K562 (cell line): ENCODE measurements around the gene NOCT. TPM values are rescaled to one million over a fixed set of nuclear protein-coding genes. Genes with fewer than 3 reads are reported as not detected.
A peak's percentile ranks its signal among the peaks of the same experiment; 100 is the strongest.

ENCODE experiments used
- BCOR ChIP-seq: fragments of 450-650 bp; IDR thresholded peaks from 2 replicates; pipeline ENCODE4 v1.6.1; 2016
- BRF1 ChIP-seq: IDR thresholded peaks from 3 replicates; pipeline ENCODE4 v1.6.1; 2011; ENCODE audit warnings: borderline replicate concordance, mild to moderate bottlenecking; ENCODE audit not compliant: insufficient read length; ENCODE audit errors: extremely low read depth
- CBX3 ChIP-seq, 2 experiments: IDR thresholded peaks; 1 replicate in 1 of 2; 2 replicates in 1 of 2; pipeline ENCODE4 v1.6.1; 2012; ENCODE audit warnings: inconsistent platforms in 2 of 2, low read length in 2 of 2, borderline replicate concordance in 1 of 2, control low read depth in 1 of 2
- DACH1 ChIP-seq: fragments of 450-650 bp; IDR thresholded peaks from 2 replicates; pipeline ENCODE4 v1.6.1; 2018; ENCODE audit not compliant: partially characterized antibody
- NCOA4 ChIP-seq: fragments of 450-650 bp; IDR thresholded peaks from 2 replicates; pipeline ENCODE4 v1.6.1; 2018; ENCODE audit warnings: mild to moderate bottlenecking; ENCODE audit not compliant: partially characterized antibody
- NFE2 ChIP-seq: IDR thresholded peaks from 2 replicates; pipeline ENCODE4 v1.6.1; 2014; ENCODE audit warnings: antibody characterized with exemption, low read depth
- NR3C1 ChIP-seq: sonication (generic); formaldehyde crosslinking; IDR thresholded peaks from 2 replicates; pipeline ENCODE4 v1.8.1; 2022; ENCODE audit warnings: missing genetic modification reagents
- POLR2AphosphoS5 ChIP-seq: IDR thresholded peaks from 2 replicates; pipeline ENCODE4 v1.6.1; 2011; ENCODE audit warnings: mild to moderate bottlenecking, low read depth, low read length, moderate library complexity; ENCODE audit not compliant: control insufficient read depth, insufficient read depth
- POLR3A ChIP-seq: IDR thresholded peaks from 2 replicates; pipeline ENCODE4 v1.6.1; 2011; ENCODE audit warnings: borderline replicate concordance, mild to moderate bottlenecking, moderate library complexity; ENCODE audit not compliant: insufficient read length, insufficient read depth; ENCODE audit errors: extremely low read depth
- SREBF1 ChIP-seq: fragments of 150-350 bp; IDR thresholded peaks from 2 replicates; pipeline ENCODE4 v1.6.1; 2014; ENCODE audit warnings: antibody characterized with exemption, low read depth, low read length, borderline replicate concordance
- TFE3 ChIP-seq: fragments of 450-650 bp; formaldehyde crosslinking; IDR thresholded peaks from 2 replicates; pipeline ENCODE4 v1.4.0; 2020; ENCODE audit warnings: mild to moderate bottlenecking, mixed read lengths
- TOE1 ChIP-seq, 2 experiments: fragments of 450-650 bp in 1 of 2; sonication (generic) in 1 of 2; formaldehyde crosslinking in 1 of 2; IDR thresholded peaks; 2 replicates each; pipeline versions ENCODE4 v1.7.1 to v1.8.0; 2016 to 2022; ENCODE audit warnings: borderline replicate concordance in 2 of 2, mild to moderate bottlenecking in 2 of 2, antibody characterized with exemption in 1 of 2, inconsistent platforms in 1 of 2, low read depth in 1 of 2, missing genetic modification reagents in 1 of 2, moderate library complexity in 1 of 2
- WHSC1 ChIP-seq: IDR thresholded peaks from one replicate; pipeline ENCODE4 v1.6.1; 2012; ENCODE audit warnings: low read length, control low read depth, inconsistent platforms
- ZC3H4 ChIP-seq: sonication (generic); formaldehyde crosslinking; IDR thresholded peaks from 2 replicates; pipeline ENCODE4 v1.9.0; 2021; ENCODE audit warnings: missing genetic modification reagents, borderline replicate concordance
- ZNF143 ChIP-seq: sonication (generic); formaldehyde crosslinking; IDR thresholded peaks from 2 replicates; pipeline ENCODE4 v1.9.0; 2022; ENCODE audit warnings: mild to moderate bottlenecking, missing genetic modification reagents
- ZNF197 ChIP-seq: fragments of 200-800 bp; sonication (Bioruptor generic); IDR thresholded peaks from 2 replicates; pipeline ENCODE4 v1.6.1; 2016; ENCODE audit warnings: low read depth, missing genetic modification characterization, missing compliant biosample characterization
- ZNF347 ChIP-seq: fragments of 450-650 bp; formaldehyde crosslinking; IDR thresholded peaks from 2 replicates; pipeline ENCODE4 v1.4.0; 2020; ENCODE audit warnings: low read depth, mild to moderate bottlenecking, moderate library complexity
- ZNF431 ChIP-seq: sonication (generic); formaldehyde crosslinking; IDR thresholded peaks from 2 replicates; pipeline ENCODE4 v1.8.0; 2022; ENCODE audit warnings: mild to moderate bottlenecking, missing genetic modification reagents
- polyA plus RNA-seq, 8 experiments: library from polyadenylated mRNA; depleted of rRNA in 4 of 8; stranded (reverse) in 5 of 8; unstranded in 3 of 8; fragments of >200 nt; fragmentation: Nextera tagmentation in 2 of 8; fragmentation: Illumina TruSeq in 1 of 8; extraction: Ambion mirVana in 2 of 8; extraction: Trizol in 1 of 8; gene quantifications; 2 replicates each; pipeline versions ENCODE4 v1.2.1 to v1.2.3, GENCODE V29; 2011 to 2014; ENCODE audit warnings: inconsistent platforms in 1 of 8, missing spikeins in 1 of 8
- total RNA-seq, 7 experiments: library from RNA; depleted of rRNA in 6 of 7; stranded (reverse); fragments of >200 nt in 6 of 7; fragmentation: Illumina TruSeq in 2 of 7; extraction: Trizol in 2 of 7; gene quantifications; 2 replicates each; pipeline versions ENCODE4 v1.2.1 to v1.2.3, GENCODE V29; 2011 to 2021; ENCODE audit warnings: low replicate concordance in 1 of 7
- TF ChIP-seq, protein P1 (sequence below): sonication (generic); formaldehyde crosslinking; IDR thresholded peaks from 2 replicates; pipeline ENCODE4 v1.8.1; 2023; ENCODE audit warnings: mild to moderate bottlenecking, missing genetic modification reagents, moderate library complexity
- TF ChIP-seq, protein P2 (sequence below): fragments of 450-650 bp; IDR thresholded peaks from 2 replicates; pipeline ENCODE4 v1.6.1; 2017; ENCODE audit warnings: antibody characterized with exemption, mild to moderate bottlenecking

Gene NOCT
- total and polyA plus RNA-seq, 9 of the 15 experiments (the other 6 are each of a cell fraction or from before 2014, with no cell fraction given), result 1.3 to 20.2 (median 11.1) TPM

- TF ChIP-seq TOE1 (IDR thresholded peaks at IDR 0.05; ENCODE audit: borderline replicate concordance), result peak; percentile 31; the same call in 1 of the 2 replicates
- 0 out of 2 replicates have a peak, but pooled peaks have one; percentile 18 for TF ChIP-seq TOE1 (CRISPR knock-in tag; IDR thresholded peaks at IDR 0.05; ENCODE audit: borderline replicate concordance, low read depth)
- no peak for TF ChIP-seq WHSC1
- no peak for TF ChIP-seq POLR3A
- no peak for TF ChIP-seq BRF1
- TF ChIP-seq NR3C1 (CRISPR knock-in tag), result no peak
- TF ChIP-seq ZNF431 (CRISPR knock-in tag), result no peak
- peak; percentile 42; the same call in 1 of the 2 replicates for TF ChIP-seq POLR2AphosphoS5
- TF ChIP-seq ZC3H4 (CRISPR knock-in tag), result no peak
- no peak for TF ChIP-seq SREBF1
- no peak for TF ChIP-seq NFE2
- TF ChIP-seq, protein P1, sequence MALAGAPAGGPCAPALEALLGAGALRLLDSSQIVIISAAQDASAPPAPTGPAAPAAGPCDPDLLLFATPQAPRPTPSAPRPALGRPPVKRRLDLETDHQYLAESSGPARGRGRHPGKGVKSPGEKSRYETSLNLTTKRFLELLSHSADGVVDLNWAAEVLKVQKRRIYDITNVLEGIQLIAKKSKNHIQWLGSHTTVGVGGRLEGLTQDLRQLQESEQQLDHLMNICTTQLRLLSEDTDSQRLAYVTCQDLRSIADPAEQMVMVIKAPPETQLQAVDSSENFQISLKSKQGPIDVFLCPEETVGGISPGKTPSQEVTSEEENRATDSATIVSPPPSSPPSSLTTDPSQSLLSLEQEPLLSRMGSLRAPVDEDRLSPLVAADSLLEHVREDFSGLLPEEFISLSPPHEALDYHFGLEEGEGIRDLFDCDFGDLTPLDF (CRISPR knock-in tag), result no peak
- TF ChIP-seq ZNF347, result no peak
- no peak for TF ChIP-seq TFE3 (CRISPR knock-in tag)
- no peak for TF ChIP-seq NCOA4
- TF ChIP-seq, protein P2, sequence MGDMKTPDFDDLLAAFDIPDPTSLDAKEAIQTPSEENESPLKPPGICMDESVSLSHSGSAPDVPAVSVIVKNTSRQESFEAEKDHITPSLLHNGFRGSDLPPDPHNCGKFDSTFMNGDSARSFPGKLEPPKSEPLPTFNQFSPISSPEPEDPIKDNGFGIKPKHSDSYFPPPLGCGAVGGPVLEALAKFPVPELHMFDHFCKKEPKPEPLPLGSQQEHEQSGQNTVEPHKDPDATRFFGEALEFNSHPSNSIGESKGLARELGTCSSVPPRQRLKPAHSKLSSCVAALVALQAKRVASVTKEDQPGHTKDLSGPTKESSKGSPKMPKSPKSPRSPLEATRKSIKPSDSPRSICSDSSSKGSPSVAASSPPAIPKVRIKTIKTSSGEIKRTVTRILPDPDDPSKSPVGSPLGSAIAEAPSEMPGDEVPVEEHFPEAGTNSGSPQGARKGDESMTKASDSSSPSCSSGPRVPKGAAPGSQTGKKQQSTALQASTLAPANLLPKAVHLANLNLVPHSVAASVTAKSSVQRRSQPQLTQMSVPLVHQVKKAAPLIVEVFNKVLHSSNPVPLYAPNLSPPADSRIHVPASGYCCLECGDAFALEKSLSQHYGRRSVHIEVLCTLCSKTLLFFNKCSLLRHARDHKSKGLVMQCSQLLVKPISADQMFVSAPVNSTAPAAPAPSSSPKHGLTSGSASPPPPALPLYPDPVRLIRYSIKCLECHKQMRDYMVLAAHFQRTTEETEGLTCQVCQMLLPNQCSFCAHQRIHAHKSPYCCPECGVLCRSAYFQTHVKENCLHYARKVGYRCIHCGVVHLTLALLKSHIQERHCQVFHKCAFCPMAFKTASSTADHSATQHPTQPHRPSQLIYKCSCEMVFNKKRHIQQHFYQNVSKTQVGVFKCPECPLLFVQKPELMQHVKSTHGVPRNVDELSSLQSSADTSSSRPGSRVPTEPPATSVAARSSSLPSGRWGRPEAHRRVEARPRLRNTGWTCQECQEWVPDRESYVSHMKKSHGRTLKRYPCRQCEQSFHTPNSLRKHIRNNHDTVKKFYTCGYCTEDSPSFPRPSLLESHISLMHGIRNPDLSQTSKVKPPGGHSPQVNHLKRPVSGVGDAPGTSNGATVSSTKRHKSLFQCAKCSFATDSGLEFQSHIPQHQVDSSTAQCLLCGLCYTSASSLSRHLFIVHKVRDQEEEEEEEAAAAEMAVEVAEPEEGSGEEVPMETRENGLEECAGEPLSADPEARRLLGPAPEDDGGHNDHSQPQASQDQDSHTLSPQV, result no peak
- peak; percentile 23; the same call in 1 of the 2 replicates for TF ChIP-seq BCOR
- TF ChIP-seq CBX3 (IDR thresholded peaks at IDR 0.05; ENCODE audit: borderline replicate concordance in 1 of 2, low read length in 2 of 2), result peak in 1 of 2 experiments; percentile 73; a peak in 1 of 3 replicates
- no peak for TF ChIP-seq DACH1
- TF ChIP-seq ZNF143 (CRISPR knock-in tag), result no peak
- TF ChIP-seq ZNF197 (CRISPR knock-in tag), result 0 out of 2 replicates have a peak, but pooled peaks have one; percentile 8
Measured at GRCh38 chr4:139082750-139083606, 67.4 kb downstream of the NOCT start (continued).
